ENCODE measurements around the gene AS3MT.

- TF ChIP-seq CTCF (IDR thresholded peaks at IDR 0.05): no peak
- no peak for TF ChIP-seq POLR2A (IDR thresholded peaks at IDR 0.05)
Observed at GRCh38 chr10:102888048-102888447, 18.8 kb downstream of the AS3MT start.
